Hematopoietic multipotent progenitor cell treated with erythropoietin and hydrocortisone succinate and interleukin-3 and kit ligand, for 6 days (in vitro differentiated cells): ENCODE results near the gene NOS1AP.

Source experiments
- DNase-seq: peaks from one replicate; pipeline ENCODE4 v3.0.0-alpha.2; 2015

Gene NOS1AP

DNA sequence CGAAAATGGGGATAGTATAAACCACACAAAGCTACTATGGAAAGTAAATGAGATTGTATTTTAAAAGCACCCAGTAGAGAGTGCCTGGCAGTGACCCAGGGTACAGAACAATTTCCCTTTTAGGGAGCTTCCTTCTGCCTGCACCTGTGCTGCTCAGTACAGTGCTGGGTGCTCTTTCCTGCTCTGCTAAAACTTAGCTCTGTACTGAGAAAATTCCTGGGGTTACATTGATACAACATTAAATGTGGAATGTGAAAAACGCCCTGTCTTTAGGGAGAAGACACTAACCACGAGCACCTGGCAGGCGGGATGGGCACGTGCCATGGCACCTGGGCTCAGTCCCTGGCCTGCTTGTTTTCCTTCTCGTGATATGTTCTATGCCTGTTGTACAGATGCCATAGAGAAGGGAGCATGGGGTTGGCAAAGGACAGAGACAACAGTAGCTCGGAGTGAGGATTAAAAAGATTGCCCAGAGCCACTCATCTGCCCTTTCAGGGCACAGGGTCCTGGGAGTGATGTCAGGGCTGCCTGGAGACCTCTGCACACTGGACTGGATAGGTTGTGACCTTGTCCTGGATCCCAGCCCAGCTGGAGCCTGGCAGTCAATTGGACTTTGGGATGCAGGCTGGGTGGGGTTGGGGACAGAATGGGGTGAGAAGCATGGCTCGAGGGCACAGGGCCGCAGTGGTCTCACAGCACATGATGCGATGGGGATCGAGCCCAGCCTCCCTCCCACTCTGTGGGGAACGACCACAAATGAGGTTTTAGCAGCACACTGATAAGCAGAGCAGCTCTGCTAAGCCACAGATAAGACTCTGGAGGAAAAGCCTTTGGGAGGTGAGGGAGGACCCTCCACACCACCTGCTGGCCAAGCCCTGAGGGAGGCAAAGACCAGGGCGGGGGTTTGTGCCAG lies 302.9 kb downstream of the NOS1AP start:
- peak; percentile 93 for DNase-seq

DNA sequence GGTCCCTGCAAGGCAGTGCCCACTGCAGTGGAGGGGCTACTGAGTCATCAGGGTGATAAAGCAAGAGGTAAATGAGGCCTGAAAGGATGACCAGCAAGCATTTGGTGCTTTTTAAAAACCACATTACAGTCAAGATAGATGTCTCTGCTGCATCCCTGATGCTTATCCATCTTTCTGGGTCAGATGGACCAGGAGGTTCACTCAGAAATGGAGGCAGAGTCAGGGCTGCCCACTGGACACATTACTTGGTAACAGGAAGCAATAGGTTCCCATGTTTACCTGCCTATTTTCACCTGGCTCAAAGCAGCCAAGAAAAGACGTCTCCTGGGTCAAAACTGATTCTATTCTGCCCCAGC lies 303.6 kb downstream of the NOS1AP start:
- DNase-seq: no peak

DNA sequence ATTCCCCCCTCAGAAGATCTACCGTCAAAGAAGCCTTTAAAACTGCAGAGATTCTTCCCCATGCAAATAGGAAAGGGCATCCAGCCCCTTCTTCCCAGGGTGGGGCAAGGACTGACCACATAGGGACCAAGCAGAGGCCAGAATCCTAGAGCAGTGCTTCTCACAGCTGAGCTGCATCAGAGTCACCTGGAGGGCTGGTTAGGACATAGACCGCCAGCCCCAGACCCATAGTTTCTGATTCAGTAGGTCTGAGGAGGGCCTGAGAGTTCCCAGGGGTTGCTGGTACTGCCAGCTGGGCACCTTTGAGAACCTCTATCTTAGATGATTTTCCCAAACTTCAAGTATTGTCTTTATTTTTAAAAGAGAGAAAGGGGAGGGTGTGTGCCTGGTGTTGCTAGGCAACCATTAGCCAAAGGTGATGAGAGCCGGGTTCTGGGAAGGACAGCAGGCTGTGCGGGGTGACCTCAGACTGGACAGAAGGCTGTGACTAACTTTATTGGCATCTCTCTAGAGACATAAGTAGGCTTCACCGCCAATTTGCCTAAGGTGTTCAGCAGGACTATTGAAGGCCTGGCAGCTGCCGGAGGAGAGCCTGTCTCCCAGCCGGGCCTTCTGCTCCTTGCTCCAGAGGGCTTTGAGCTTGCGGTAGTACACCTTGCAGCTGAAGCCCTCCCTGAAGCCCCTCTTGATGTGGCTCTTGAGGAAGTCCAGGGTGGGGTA lies 304.2 kb downstream of the NOS1AP start:
- no peak for DNase-seq

- no peak for DNase-seq
Measured at GRCh38 chr1:162374406-162374805, 304.9 kb downstream of the NOS1AP start.

DNA sequence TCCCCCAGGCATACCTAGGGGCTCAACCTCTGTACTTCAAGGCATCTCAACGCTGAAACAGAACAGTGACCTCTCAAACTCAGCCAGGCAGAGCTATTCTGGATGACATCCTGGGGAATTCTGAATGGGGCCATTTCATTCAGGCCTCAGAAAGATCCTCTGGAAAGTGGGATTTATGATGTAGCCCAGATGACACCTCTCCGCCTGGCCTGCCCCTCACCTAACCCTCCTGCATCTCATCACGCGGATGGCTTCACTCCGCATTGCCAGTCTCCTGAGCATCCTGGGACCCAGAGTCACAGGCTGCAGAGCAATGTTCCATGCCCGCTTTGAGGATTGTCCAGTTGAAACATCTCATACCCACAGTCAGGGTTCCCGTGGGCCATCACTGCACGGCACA lies 306.0 kb downstream of the NOS1AP start:
- no peak for DNase-seq

- no peak for DNase-seq
Measured at GRCh38 chr1:162376691-162377090, 307.2 kb downstream of the NOS1AP start, which contains the start of gene SPATA46. SPATA46 (minus strand) TSS chr1:162376854; CDS start chr1:162376790, 64 bp downstream.

DNA sequence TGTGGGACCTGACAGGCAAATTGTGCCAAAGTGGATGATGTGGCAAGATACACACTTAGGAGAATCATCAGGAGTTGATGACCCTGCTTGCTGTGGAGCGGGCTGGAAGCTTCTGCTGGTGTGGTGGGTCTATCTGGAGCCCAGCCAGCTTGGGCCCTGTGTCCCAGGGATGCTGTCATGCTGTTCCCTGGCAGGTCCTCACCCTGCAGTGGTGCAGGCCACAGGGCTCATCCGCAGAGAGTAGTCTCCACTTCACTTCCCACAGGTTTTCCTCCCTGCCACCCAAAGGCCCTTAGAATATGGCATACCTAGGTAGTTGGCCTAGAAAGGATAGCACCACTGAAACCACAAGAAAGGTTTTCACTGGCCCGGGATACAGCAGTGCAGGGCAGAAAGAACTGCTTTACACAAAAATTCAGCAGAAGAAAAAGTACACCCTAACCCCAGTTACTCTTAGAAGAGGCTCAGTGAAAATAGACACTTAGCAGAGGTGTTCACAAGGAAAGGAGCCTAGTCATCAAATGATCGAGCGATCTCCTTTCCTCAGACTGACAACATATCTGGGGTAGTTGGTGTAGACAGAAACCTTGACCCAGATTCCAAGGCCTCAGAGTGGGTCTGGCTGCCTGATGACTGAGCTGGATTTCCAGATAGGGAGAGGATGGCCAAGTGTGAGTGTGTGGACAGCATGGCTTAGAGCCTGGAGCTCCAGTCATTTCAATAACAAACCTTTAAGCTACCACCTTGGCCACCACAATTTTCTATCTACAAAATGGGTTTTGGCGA lies 310.8 kb downstream of the NOS1AP start:
- DNase-seq: no peak

GRCh38 chr1:162381383-162381782 lies 311.9 kb downstream of the NOS1AP start, which contains the start of gene C1orf226:
C1orf226 (plus strand) TSS chr1:162381728; CDS start chr1:162381902, 174 bp downstream.
- no peak for DNase-seq

GRCh38 chr1:162381941-162382750 lies 312.7 kb downstream of the NOS1AP start:
- DNase-seq: no peak

- no peak for DNase-seq
Measured at GRCh38 chr1:162383091-162383490, 313.6 kb downstream of the NOS1AP start.

DNA sequence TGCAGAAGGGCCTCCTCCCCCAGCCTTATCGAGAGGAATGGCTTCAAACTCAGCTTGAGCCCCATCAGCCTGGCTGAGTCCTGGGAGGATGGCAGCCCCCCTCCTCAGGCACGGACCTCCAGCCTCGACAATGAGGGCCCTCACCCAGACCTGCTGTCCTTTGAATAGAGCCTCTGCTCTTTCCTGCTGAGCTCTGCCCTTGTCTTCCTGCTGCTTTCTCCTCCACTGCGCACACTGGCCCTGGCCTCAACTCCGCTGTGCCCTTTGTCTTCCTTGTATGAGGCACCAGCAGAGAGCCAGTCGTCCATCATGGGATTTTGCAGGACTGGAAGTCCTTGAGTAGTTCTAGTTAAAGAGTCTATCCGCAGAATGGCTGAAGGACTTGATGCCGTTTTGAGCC lies 314.0 kb downstream of the NOS1AP start:
- no peak for DNase-seq

GRCh38 chr1:162384116-162384515 lies 314.6 kb downstream of the NOS1AP start:
- no peak for DNase-seq

- DNase-seq: no peak
Measured at GRCh38 chr1:162384601-162385279, 315.2 kb downstream of the NOS1AP start.

DNA sequence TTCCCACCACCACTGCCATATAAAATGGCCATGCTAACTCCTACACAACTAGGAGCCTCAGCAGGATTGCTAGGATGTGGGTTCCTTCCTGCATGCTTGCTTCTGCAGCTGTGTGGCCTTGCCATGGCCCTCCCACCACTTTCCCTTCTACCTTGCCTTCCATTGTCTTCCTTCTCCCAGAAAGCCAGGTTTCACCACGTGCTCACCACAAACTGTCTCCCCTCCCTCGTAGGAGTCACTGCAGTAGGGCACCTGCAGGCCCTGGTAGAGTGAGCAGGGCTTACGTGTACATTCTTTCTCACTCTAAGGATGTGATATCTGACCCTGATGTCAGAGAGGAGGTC lies 315.8 kb downstream of the NOS1AP start:
- DNase-seq: no peak

DNA sequence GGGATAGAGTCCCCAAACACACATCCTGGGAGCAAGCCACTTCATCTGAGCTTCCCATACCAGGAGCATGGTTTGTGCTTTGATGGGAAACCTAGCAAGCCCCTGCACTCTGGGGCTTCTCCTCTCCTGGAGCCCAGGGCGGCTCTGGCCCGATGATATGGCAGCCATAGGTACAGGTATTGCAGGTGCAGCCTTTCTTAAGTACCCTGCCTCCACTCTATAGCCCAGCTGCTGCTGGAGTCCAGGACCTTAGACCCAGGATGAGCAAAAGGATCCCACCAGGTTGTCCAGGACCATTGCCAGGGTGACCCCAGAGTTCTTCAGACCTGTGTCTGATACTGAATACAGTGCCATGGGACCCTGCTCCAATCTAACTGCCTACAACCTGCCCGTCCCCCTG lies 316.2 kb downstream of the NOS1AP start:
- DNase-seq: no peak

- DNase-seq: peak; percentile 54
Measured at GRCh38 chr1:162386292-162387225, 317.1 kb downstream of the NOS1AP start.

GRCh38 chr1:162387226-162388082 lies 318.0 kb downstream of the NOS1AP start:
- DNase-seq: no peak

DNA sequence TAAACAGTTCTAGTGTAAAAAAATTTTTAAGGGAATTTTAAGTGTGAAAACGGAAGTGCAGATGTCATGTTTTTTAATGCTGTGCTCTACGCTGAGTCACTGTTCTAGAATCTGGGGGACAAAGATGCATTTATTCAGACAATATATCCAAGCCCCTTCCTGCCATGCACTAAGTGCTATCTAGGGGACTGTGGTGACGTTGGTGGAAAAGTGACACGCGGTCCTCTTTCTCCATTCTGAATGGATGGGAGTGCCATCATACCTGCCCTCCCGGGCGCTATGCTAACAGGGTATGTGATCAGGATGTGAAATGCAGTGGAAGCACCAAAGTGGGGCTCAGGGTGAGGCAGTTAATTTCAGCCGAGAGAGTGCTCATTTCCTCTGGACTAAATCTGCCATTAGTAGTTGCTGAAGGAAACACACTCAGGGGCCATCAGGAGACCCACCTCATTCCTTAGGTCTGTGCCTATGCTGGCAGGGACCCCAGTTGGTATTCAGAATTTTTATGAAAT lies 318.6 kb downstream of the NOS1AP start:
- no peak for DNase-seq

GRCh38 chr1:162388615-162389014 lies 319.1 kb downstream of the NOS1AP start:
- DNase-seq: no peak
